Adipose tissue (tissue), 3 donors: ENCODE measurements around the gene ESPN. TPM values are rescaled to one million over a fixed set of nuclear protein-coding genes. Genes with fewer than 3 reads are reported as not detected.
A peak's percentile ranks its signal among the peaks of the same experiment; 100 is the strongest.
"Not testable (repeated sequence)": the region's sequence is repeated elsewhere in the genome, so short reads cannot be mapped to it uniquely, and the experiment has no call there.

Experiments used
- H3K27ac ChIP-seq: one replicate; pipeline ENCODE4 v1.5.1; 2013; ENCODE audit warnings: low read depth, low read length
- WGBS, 3 donors: extraction: QIAGEN DNeasy Blood & Tissue Kit; methylation state at CpG; one replicate each; pipeline ENCODE4 v1.1.7; 2013; 5-methylcytosine and 5-hydroxymethylcytosine counted together
- polyA plus RNA-seq, 3 donors: library from polyadenylated mRNA; stranded (reverse); fragments of 200-250 nt; gene quantifications; one replicate each; pipeline ENCODE4 v1.2.3, GENCODE V29; 2013
- donor health status: healthy with polysubstance abuse.
- donor health status: Bipolar disorder and iron deficiency.
- donor health status: healthy.

The ESPN gene
- polyA plus RNA-seq, result 1 to 10 TPM in 1 of 3 donors, under 1 TPM in 2; 0.20 to 1.2 (median 0.28) TPM

- 4 to 9% (median 7%) methylated on average over 62 to 99 of the region's 99 CpGs for WGBS, 3 donors
- no peak within 1 kb of the TSS for H3K27ac ChIP-seq
Measured at GRCh38 chr1:6424619-6425593, at the start of gene ESPN. Gene ESPN (plus strand): TSS chr1:6424776. CDS start chr1:6424956, 180 bp downstream.

GRCh38 chr1:6378096-6378746 is 46.4 kb upstream of the ESPN start:
- WGBS, 3 donors, result 73 to 79% (median 76%) methylated on average over 11 to 12 of the region's 12 CpGs
- no peak overlapping the region for H3K27ac ChIP-seq

GRCh38 chr1:6380037-6380436 is 44.5 kb upstream of the ESPN start:
- WGBS, 3 donors, result 94 to 97% (median 96%) methylated on average over 7 of the region's 7 CpGs
- H3K27ac ChIP-seq, result no peak overlapping the region

- WGBS, 3 donors, result 89 to 100% (median 98%) methylated on average over 1 of the region's 1 CpG
- no peak overlapping the region for H3K27ac ChIP-seq
Measured at GRCh38 chr1:6384135-6384534, 40.4 kb upstream of the ESPN start.

GRCh38 chr1:6384962-6385361 is 39.6 kb upstream of the ESPN start:
- H3K27ac ChIP-seq, result no peak overlapping the region
- 25 to 83% (median 76%) methylated on average over 5 of the region's 5 CpGs for WGBS, 3 donors

GRCh38 chr1:6385488-6386191 is 38.9 kb upstream of the ESPN start:
- 66 to 73% (median 71%) methylated on average over 19 to 22 of the region's 22 CpGs for WGBS, 3 donors
- no peak overlapping the region for H3K27ac ChIP-seq

- H3K27ac ChIP-seq, result no peak overlapping the region
- WGBS, 3 donors, result 80 to 85% (median 83%) methylated on average over 10 of the region's 10 CpGs
Measured at GRCh38 chr1:6386371-6386949, 38.1 kb upstream of the ESPN start.

GRCh38 chr1:6389971-6390370 is 34.6 kb upstream of the ESPN start:
- no peak overlapping the region for H3K27ac ChIP-seq
- 87 to 93% (median 91%) methylated on average over 8 to 9 of the region's 9 CpGs for WGBS, 3 donors

GRCh38 chr1:6391951-6392808 is 32.4 kb upstream of the ESPN start:
- 30 to 47% (median 43%) methylated on average over 16 of the region's 16 CpGs for WGBS, 3 donors
- no peak overlapping the region for H3K27ac ChIP-seq

GRCh38 chr1:6392809-6393399 is 31.7 kb upstream of the ESPN start:
- 0 to 2% (median 1%) methylated on average over 65 to 83 of the region's 83 CpGs for WGBS, 3 donors
- H3K27ac ChIP-seq, result no peak overlapping the region

- H3K27ac ChIP-seq, result peak within 1 kb of the TSS; percentile 76
- WGBS, 3 donors, result 0% methylated on average over 51 to 87 of the region's 87 CpGs
Measured at GRCh38 chr1:6393400-6394187, 31.0 kb upstream of the ESPN start, which contains the start of gene ACOT7. Gene ACOT7 (minus strand): TSS chr1:6393767. CDS start chr1:6393399, 368 bp downstream.

GRCh38 chr1:6395130-6395529 is 29.4 kb upstream of the ESPN start:
- H3K27ac ChIP-seq, result not testable (repeated sequence)
- 84 to 91% (median 88%) methylated on average over 8 of the region's 8 CpGs for WGBS, 3 donors

- H3K27ac ChIP-seq, result not testable (repeated sequence)
- 96 to 97% (median 96%) methylated on average over 29 to 34 of the region's 34 CpGs for WGBS, 3 donors
Measured at GRCh38 chr1:6395781-6396244, 28.8 kb upstream of the ESPN start.

- H3K27ac ChIP-seq, result no peak overlapping the region
Measured at GRCh38 chr1:6396998-6397397, 27.6 kb upstream of the ESPN start.

- WGBS, 3 donors, result 51 to 73% (median 67%) methylated on average over 10 of the region's 10 CpGs
- no peak overlapping the region for H3K27ac ChIP-seq
Measured at GRCh38 chr1:6397844-6398441, 26.6 kb upstream of the ESPN start.

GRCh38 chr1:6399294-6399693 is 25.3 kb upstream of the ESPN start:
- no peak overlapping the region for H3K27ac ChIP-seq
- WGBS, 3 donors, result 84 to 90% (median 90%) methylated on average over 3 of the region's 3 CpGs
